Caco-2 (cell line): ENCODE data around the gene GID4. TPM values are rescaled to one million over a fixed set of nuclear protein-coding genes. Genes with fewer than 3 reads are reported as not detected.
"Not testable (repeated sequence)": the region's sequence is repeated elsewhere in the genome, so short reads cannot be mapped to it uniquely, and the experiment has no call there.

Source experiments
- BruUV-seq: library from RNA; stranded (reverse); fragments of 400-500 nt; replicated peaks from 2 replicates; lab custom pipeline; 2021; lab: Mats Ljungman, UMichigan
- CTCF ChIA-PET: fragments of 300-600 bp; sonication (Branson Sonifier 250); formaldehyde crosslinking; loops from one replicate; lab custom pipeline; 2022; ENCODE audit warnings: antibody characterized with exemption; lab: Charles Lee
- POLR2A ChIA-PET: fragments of 300-600 bp; sonication (Branson Sonifier 250); formaldehyde crosslinking; loops from one replicate; lab custom pipeline; 2022; ENCODE audit warnings: antibody characterized with exemption; lab: Charles Lee
- DNase-seq, 2 experiments: peaks; one replicate each; pipeline versions ENCODE4 v3.0.0 to v3.0.0-alpha.2; 2020 to 2022
- H3K27me3 ChIP-seq: replicated peaks from 2 replicates; pipeline ENCODE4 v1.6.0; 2011; ENCODE audit warnings: low read length; ENCODE audit not compliant: control insufficient read depth, insufficient read depth
- H3K36me3 ChIP-seq: 2 replicates; pipeline ENCODE4 v1.5.1; 2011; ENCODE audit warnings: low read length; ENCODE audit not compliant: control insufficient read depth, insufficient read depth
- H3K4me1 ChIP-seq: fragments of 250-450 bp; sonication (Bioruptor Pico); 2 replicates; pipeline ENCODE4 v1.5.1; 2020; ENCODE audit warnings: mild to moderate bottlenecking
- H3K4me3 ChIP-seq: 2 replicates; pipeline ENCODE4 v1.5.1; 2011; ENCODE audit warnings: low read depth, mild to moderate bottlenecking, control low read depth, low read length
- H3K9me3 ChIP-seq: fragments of 250-450 bp; sonication (Bioruptor Pico); 2 replicates; pipeline ENCODE4 v1.5.1; 2020; ENCODE audit warnings: mild to moderate bottlenecking, moderate library complexity
- H3K27ac Mint-ChIP-seq: one replicate; pipeline ENCODE4 v1.8.0; 2022; ENCODE audit warnings: mixed read lengths; ENCODE audit not compliant: unreplicated experiment
- H3K27me3 Mint-ChIP-seq: one replicate; pipeline ENCODE4 v1.8.0; 2022; ENCODE audit warnings: mixed read lengths; ENCODE audit not compliant: insufficient read depth, unreplicated experiment
- H3K36me3 Mint-ChIP-seq: one replicate; pipeline ENCODE4 v1.8.0; 2022; ENCODE audit warnings: mild to moderate bottlenecking, mixed read lengths; ENCODE audit not compliant: insufficient read depth, unreplicated experiment
- H3K4me1 Mint-ChIP-seq: one replicate; pipeline ENCODE4 v1.8.0; 2022; ENCODE audit warnings: low read depth, mixed read lengths; ENCODE audit not compliant: unreplicated experiment
- H3K4me3 Mint-ChIP-seq: one replicate; pipeline ENCODE4 v1.8.0; 2022; ENCODE audit warnings: mild to moderate bottlenecking, moderate library complexity, mixed read lengths; ENCODE audit not compliant: unreplicated experiment
- H3K9me3 Mint-ChIP-seq: one replicate; pipeline ENCODE4 v1.8.0; 2022; ENCODE audit warnings: mixed read lengths; ENCODE audit not compliant: unreplicated experiment
- intact Hi-C: fragments of 100-400 bp; cut with micrococcal nuclease; formaldehyde crosslinking; loops from one replicate; pipeline ENCODE4 v1.10.0; 2022; ENCODE audit not compliant: unreplicated experiment
- total RNA-seq: library from RNA; stranded (reverse); gene quantifications from 2 replicates; pipeline ENCODE4 v1.2.3, GENCODE V29; 2022
- TF ChIP-seq, protein P1 (sequence below), 2 experiments: fragments of 200-600 bp in 1 of 2; IDR thresholded peaks; 1 replicate in 1 of 2; 2 replicates in 1 of 2; pipeline versions ENCODE4 v1.5.1 to v1.8.0; 2011 to 2022; ENCODE audit warnings: antibody characterized with exemption in 1 of 2, control low read depth in 1 of 2, inconsistent platforms in 1 of 2, low read depth in 1 of 2, low read length in 1 of 2, mild to moderate bottlenecking in 1 of 2, moderate library complexity in 1 of 2; ENCODE audit not compliant: insufficient read depth in 1 of 2, severe bottlenecking in 1 of 2, unreplicated experiment in 1 of 2

GID4 gene
- total RNA-seq, 1 experiment from 2014 or later, result 14.0 TPM

DNA sequence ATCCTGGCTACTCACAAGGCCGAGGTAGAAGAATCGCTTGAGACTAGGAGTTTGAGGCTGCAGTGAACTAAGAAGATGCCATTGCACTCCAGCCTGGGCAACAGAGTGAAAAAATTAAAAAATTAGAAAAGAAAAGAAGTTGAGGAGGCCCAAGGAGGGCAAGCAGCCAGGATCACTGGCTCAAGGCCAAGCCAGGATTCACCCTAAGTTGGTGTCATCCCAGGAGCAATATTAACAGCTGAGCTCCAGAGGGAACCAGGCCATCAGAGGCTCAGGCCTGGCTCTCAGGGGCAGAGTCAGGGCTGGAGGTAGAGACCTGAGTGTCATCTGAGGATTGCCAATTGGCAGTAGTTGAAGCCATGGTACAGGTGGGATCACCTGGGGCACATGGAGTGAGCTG lies 45.8 kb upstream of the GID4 start:
- intact Hi-C loops, result no loop called here
- H3K36me3 Mint-ChIP-seq, result no peaks in the 10 kb centered on the region
- ChIA-PET POLR2A (no interaction called here), CTCF (no interaction called here)
- H3K4me1 ChIP-seq, result peaks cover 8% of the 10 kb centered on the region; the same call in 1 of the 2 replicates
- H3K9me3 ChIP-seq, result no peaks in the 10 kb centered on the region
- H3K4me3 Mint-ChIP-seq, result no peak overlapping the region
- H3K27me3 ChIP-seq, result no peaks in the 10 kb centered on the region
- H3K4me1 Mint-ChIP-seq, result peaks cover 7% of the 10 kb centered on the region
- H3K4me3 ChIP-seq, result no peak overlapping the region
- TF ChIP-seq, protein P1, sequence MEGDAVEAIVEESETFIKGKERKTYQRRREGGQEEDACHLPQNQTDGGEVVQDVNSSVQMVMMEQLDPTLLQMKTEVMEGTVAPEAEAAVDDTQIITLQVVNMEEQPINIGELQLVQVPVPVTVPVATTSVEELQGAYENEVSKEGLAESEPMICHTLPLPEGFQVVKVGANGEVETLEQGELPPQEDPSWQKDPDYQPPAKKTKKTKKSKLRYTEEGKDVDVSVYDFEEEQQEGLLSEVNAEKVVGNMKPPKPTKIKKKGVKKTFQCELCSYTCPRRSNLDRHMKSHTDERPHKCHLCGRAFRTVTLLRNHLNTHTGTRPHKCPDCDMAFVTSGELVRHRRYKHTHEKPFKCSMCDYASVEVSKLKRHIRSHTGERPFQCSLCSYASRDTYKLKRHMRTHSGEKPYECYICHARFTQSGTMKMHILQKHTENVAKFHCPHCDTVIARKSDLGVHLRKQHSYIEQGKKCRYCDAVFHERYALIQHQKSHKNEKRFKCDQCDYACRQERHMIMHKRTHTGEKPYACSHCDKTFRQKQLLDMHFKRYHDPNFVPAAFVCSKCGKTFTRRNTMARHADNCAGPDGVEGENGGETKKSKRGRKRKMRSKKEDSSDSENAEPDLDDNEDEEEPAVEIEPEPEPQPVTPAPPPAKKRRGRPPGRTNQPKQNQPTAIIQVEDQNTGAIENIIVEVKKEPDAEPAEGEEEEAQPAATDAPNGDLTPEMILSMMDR (IDR thresholded peaks at IDR 0.05; ENCODE audit: insufficient read depth in 1 of 2, low read depth in 1 of 2, low read length in 1 of 2, severe bottlenecking in 1 of 2, unreplicated experiment in 1 of 2), result no peak
- no peak overlapping the region for H3K27ac Mint-ChIP-seq
- H3K9me3 Mint-ChIP-seq, result no peaks in the 10 kb centered on the region
- H3K27me3 Mint-ChIP-seq, result no peaks in the 10 kb centered on the region
- no peak for DNase-seq
- no TSS peak for BruUV-seq
- H3K36me3 ChIP-seq, result no peaks in the 10 kb centered on the region

- H3K9me3 Mint-ChIP-seq, result no peaks in the 10 kb centered on the region
- Histone ChIP-seq H3K36me3 (no peaks in the 10 kb centered on the region), H3K27me3 (no peaks in the 10 kb centered on the region), H3K4me1 (peaks cover 8% of the 10 kb centered on the region; the same call in 1 of the 2 replicates), H3K9me3 (no peaks in the 10 kb centered on the region), H3K4me3 (no peak overlapping the region)
- ChIA-PET CTCF (interaction anchor here (0.9 kb wide), 1 partner anchor 40 kb away, joined by 4 read pairs; no protein-coding TSS in a partner anchor), POLR2A (no interaction called here)
- no peaks in the 10 kb centered on the region for H3K36me3 Mint-ChIP-seq
- intact Hi-C loops, result no loop called here
- no peak for DNase-seq
- no peaks in the 10 kb centered on the region for H3K27me3 Mint-ChIP-seq
- peaks cover 7% of the 10 kb centered on the region for H3K4me1 Mint-ChIP-seq
- H3K27ac Mint-ChIP-seq, result no peak overlapping the region
- no TSS peak for BruUV-seq
- no peak overlapping the region for H3K4me3 Mint-ChIP-seq
- TF ChIP-seq, protein P1 (IDR thresholded peaks at IDR 0.05; ENCODE audit: insufficient read depth in 1 of 2, low read depth in 1 of 2, low read length in 1 of 2, severe bottlenecking in 1 of 2, unreplicated experiment in 1 of 2), result no peak
These were observed 45.4 kb upstream of the GID4 start for GRCh38 chr17:17993852-17994251.

GRCh38 chr17:17994271-17995069 lies 44.7 kb upstream of the GID4 start:
- no peaks in the 10 kb centered on the region for H3K27me3 ChIP-seq
- Mint-ChIP-seq H3K4me1 (peaks cover 7% of the 10 kb centered on the region), H3K4me3 (no peak overlapping the region), H3K27me3 (no peaks in the 10 kb centered on the region), H3K9me3 (no peaks in the 10 kb centered on the region), H3K27ac (no peak overlapping the region), H3K36me3 (no peaks in the 10 kb centered on the region)
- no peaks in the 10 kb centered on the region for H3K9me3 ChIP-seq
- POLR2A ChIA-PET, result interaction anchor here (0.5 kb wide), 1 partner anchor 158 kb away, joined by 4 read pairs; no protein-coding TSS in a partner anchor
- intact Hi-C loops, result no loop called here
- H3K4me1 ChIP-seq, result peaks cover 8% of the 10 kb centered on the region; the same call in 1 of the 2 replicates
- no peak overlapping the region for H3K4me3 ChIP-seq
- DNase-seq, result no peak
- H3K36me3 ChIP-seq, result no peaks in the 10 kb centered on the region
- CTCF ChIA-PET, result interaction anchor here (0.5 to 0.9 kb wide), 3 partner anchors 10 to 169 kb away, joined by 3 to 4 read pairs (median 3); no protein-coding TSS in a partner anchor
- TF ChIP-seq, protein P1 (IDR thresholded peaks at IDR 0.05; ENCODE audit: insufficient read depth in 1 of 2, low read depth in 1 of 2, low read length in 1 of 2, severe bottlenecking in 1 of 2, unreplicated experiment in 1 of 2), result peak in 1 of 2 experiments; percentile 48
- BruUV-seq, result no TSS peak

DNA sequence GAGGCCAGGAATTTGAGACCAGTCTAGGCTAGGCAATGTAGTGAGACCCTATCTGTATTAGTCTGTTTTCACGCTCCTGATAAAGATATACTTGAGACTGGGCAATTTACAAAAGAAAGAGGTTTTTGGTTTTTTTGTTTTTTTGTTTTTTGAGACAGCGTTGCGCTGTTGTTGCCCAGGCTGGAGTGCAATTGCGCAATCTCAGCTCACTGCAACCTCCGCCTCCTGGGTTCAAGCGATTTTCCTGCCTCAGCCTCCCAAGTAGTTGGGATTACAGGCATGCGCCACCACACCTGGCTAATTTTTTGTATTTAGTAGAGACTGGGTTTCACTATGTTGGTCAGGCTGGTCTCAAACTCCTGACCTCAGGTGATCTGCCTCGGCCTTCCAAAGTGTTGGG lies 43.3 kb upstream of the GID4 start:
- intact Hi-C loops, H3K4me3 Mint-ChIP-seq, H3K9me3 ChIP-seq, BruUV-seq, H3K27ac Mint-ChIP-seq, H3K9me3 Mint-ChIP-seq, H3K36me3 ChIP-seq, POLR2A ChIA-PET, H3K4me1 ChIP-seq, DNase-seq, H3K27me3 ChIP-seq, H3K27me3 Mint-ChIP-seq, H3K4me3 ChIP-seq, H3K4me1 Mint-ChIP-seq, H3K36me3 Mint-ChIP-seq: not testable (repeated sequence)
- CTCF ChIA-PET, result interaction anchor here (0.7 to 0.9 kb wide), 2 partner anchors 9 to 77 kb away, joined by 3 read pairs; no protein-coding TSS in a partner anchor
